ENCODE data around the gene HLA-DMB.

- TF ChIP-seq CTCF (IDR thresholded peaks at IDR 0.05) (no peak), POLR2AphosphoS5 (IDR thresholded peaks at IDR 0.05) (no peak), POLR2A (IDR thresholded peaks at IDR 0.05; ENCODE audit: low read depth) (no peak), EP300 (IDR thresholded peaks at IDR 0.05) (no peak)
These were observed 3.6 kb downstream of the HLA-DMB start for GRCh38 chr6:32937230-32937633.

Data from esophagus muscularis mucosa (tissue), 4 donors.